ENCODE measurements around the gene KDM7A.

GRCh38 chr7:140144821-140145220 is 32.0 kb downstream of the KDM7A start:
- TF ChIP-seq CTCF (IDR thresholded peaks at IDR 0.05 in 2 of 3, conservative IDR thresholded peaks at IDR 0.05 in 1 of 3; ENCODE audit: insufficient read depth in 2 of 3, low read depth in 1 of 3, low read length in 3 of 3) (no peak), ZFPM2 (CRISPR knock-in tag; IDR thresholded peaks at IDR 0.05) (no peak), CBFA2T3 (IDR thresholded peaks at IDR 0.05) (no peak), ZNF655 (CRISPR knock-in tag; IDR thresholded peaks at IDR 0.05) (no peak), RBM15 (IDR thresholded peaks at IDR 0.05; ENCODE audit: insufficient read depth, low read length) (no peak), RBM14 (IDR thresholded peaks at IDR 0.05; ENCODE audit: borderline replicate concordance, insufficient read depth, low read depth, low read length) (no peak), UBTF (IDR thresholded peaks at IDR 0.05; ENCODE audit: borderline replicate concordance in 1 of 2, low read depth in 2 of 2, low read length in 2 of 2) (no peak), POLR2A (conservative IDR thresholded peaks at IDR 0.05) (no peak), MBD2 (IDR thresholded peaks at IDR 0.05; ENCODE audit: borderline replicate concordance, low read depth) (no peak), ID3 (CRISPR knock-in tag; IDR thresholded peaks at IDR 0.05) (no peak), ID3 (tag; IDR thresholded peaks at IDR 0.05) (no peak), PKNOX1 (IDR thresholded peaks at IDR 0.05) (no peak)

Measured in K562 (cell line).